SK-N-SH (cell line): Measurements from ENCODE around the gene FBXO40.

Experiments used
- CTCF ChIP-seq: fragments of 200-600 bp; sonication (generic); IDR thresholded peaks from 2 replicates; pipeline ENCODE4 v1.6.1; 2017; ENCODE audit warnings: antibody characterized with exemption, mild to moderate bottlenecking, moderate library complexity
- EZH2phosphoT487 ChIP-seq: fragments of 200-600 bp; sonication (generic); IDR thresholded peaks from 2 replicates; pipeline ENCODE4 v1.6.1; 2017; ENCODE audit warnings: low read depth, mixed run types, mild to moderate bottlenecking, antibody characterized with exemption, moderate library complexity, borderline replicate concordance
- MAX ChIP-seq: IDR thresholded peaks from 2 replicates; pipeline ENCODE4 v1.4.0; 2012; ENCODE audit warnings: low read depth

- no peak for TF ChIP-seq MAX
- TF ChIP-seq CTCF = no peak
- TF ChIP-seq EZH2phosphoT487 = no peak
Measured at GRCh38 chr3:121649645-121650044, 56.5 kb downstream of the FBXO40 start.
